ENCODE results near the gene GCDH. TPM values are rescaled to one million over a fixed set of nuclear protein-coding genes. Genes with fewer than 3 reads are reported as not detected.

The GCDH gene
- total RNA-seq, 2 donors from 2014 or later: 58.1 to 62.9 TPM

DNA sequence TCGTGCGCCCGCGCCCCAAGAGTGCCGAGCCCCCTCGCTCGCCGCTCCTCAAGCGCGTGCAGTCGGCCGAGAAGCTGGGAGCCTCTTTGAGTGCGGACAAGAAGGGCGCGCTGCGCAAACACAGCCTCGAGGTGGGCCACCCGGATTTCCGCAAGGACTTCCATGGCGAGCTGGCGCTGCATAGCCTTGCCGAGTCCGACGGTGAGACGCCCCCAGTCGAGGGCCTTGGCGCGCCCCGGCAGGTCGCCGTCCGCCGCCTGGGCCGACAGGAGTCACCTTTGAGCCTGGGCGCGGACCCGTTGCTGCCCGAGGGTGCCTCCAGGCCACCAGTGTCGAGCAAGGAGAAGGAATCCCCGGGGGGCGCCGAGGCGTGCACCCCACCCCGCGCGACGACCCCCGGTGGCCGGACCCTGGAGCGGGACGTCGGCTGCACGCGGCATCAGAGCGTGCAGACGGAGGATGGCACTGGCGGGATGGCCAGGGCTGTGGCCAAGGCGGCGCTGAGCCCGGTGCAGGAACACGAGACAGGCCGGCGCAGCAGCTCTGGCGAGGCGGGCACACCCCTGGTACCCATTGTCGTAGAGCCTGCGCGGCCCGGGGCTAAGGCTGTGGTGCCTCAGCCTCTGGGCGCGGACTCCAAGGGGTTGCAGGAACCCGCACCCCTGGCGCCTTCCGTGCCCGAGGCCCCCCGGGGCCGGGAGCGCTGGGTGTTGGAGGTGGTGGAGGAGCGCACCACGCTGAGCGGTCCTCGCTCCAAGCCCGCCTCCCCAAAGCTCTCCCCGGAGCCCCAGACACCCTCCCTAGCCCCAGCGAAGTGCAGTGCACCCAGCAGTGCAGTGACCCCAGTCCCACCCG, 16.8 kb upstream of the GCDH start:
- WGBS, 2 experiments (ENCODE audit: insufficient coverage in 1 of 2, insufficient read length in 1 of 2): 94 to 95% methylated on average over 53 to 81 of the region's 86 CpGs
- no peaks in the 10 kb centered on the region for H3K9me3 ChIP-seq (ENCODE audit: control insufficient read depth, low read length)
- Mint-ChIP-seq H3K4me3 (peak overlapping the region; percentile 28), H3K9me3 (peaks cover 17% of the 10 kb centered on the region), H3K27ac (no peak overlapping the region), H3K27me3 (ENCODE audit: insufficient read depth) (peaks cover 19% of the 10 kb centered on the region), H3K36me3 (ENCODE audit: low read depth) (peaks cover 36% of the 10 kb centered on the region), H3K4me1 (no peaks in the 10 kb centered on the region)
- H3K27me3 ChIP-seq (ENCODE audit: control insufficient read depth, insufficient read depth, low read length, poor library complexity, severe bottlenecking): no peaks in the 10 kb centered on the region
- H3K36me3 ChIP-seq (ENCODE audit: control insufficient read depth, insufficient read depth, low read length): peaks cover 8% of the 10 kb centered on the region
- TF ChIP-seq, protein P1, sequence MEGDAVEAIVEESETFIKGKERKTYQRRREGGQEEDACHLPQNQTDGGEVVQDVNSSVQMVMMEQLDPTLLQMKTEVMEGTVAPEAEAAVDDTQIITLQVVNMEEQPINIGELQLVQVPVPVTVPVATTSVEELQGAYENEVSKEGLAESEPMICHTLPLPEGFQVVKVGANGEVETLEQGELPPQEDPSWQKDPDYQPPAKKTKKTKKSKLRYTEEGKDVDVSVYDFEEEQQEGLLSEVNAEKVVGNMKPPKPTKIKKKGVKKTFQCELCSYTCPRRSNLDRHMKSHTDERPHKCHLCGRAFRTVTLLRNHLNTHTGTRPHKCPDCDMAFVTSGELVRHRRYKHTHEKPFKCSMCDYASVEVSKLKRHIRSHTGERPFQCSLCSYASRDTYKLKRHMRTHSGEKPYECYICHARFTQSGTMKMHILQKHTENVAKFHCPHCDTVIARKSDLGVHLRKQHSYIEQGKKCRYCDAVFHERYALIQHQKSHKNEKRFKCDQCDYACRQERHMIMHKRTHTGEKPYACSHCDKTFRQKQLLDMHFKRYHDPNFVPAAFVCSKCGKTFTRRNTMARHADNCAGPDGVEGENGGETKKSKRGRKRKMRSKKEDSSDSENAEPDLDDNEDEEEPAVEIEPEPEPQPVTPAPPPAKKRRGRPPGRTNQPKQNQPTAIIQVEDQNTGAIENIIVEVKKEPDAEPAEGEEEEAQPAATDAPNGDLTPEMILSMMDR (conservative IDR thresholded peaks at IDR 0.05): no peak
- H3K4me1 ChIP-seq (ENCODE audit: control insufficient read depth, insufficient read depth, low read length): no peaks in the 10 kb centered on the region
- H3K27ac ChIP-seq (ENCODE audit: low read depth, low read length): no peak overlapping the region
- no peak overlapping the region for H3K4me3 ChIP-seq (ENCODE audit: low read length)
- no peak overlapping the region for H3K9ac ChIP-seq (ENCODE audit: extremely low read depth, low read length, poor library complexity, severe bottlenecking)
- DNase-seq: no peak

DNA sequence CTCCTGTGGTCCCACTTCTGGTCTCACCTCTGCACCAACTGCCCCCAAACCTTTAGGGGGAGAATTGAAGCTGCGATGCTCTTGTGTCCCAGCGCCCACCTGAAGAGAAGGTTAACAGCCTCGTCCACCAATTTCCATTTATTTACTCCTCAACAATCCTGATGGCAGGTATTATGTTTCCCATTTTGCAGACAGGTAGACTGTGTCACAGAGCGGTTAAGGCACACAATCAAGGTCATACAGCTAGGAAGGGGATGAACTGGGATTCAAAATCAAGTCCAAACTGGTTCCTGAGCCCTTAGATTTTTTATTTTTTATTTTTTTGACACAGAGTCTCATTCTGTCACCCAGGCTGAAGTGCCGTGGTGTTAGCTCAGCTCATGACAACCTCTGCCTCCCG, 15.9 kb upstream of the GCDH start:
- 90 to 97% methylated on average over 3 to 6 of the region's 6 CpGs for WGBS, 2 experiments (ENCODE audit: insufficient coverage in 1 of 2, insufficient read length in 1 of 2)
- Histone ChIP-seq H3K36me3 (ENCODE audit: control insufficient read depth, insufficient read depth, low read length) (peaks cover 8% of the 10 kb centered on the region), H3K27me3 (ENCODE audit: control insufficient read depth, insufficient read depth, low read length, poor library complexity, severe bottlenecking) (no peaks in the 10 kb centered on the region), H3K9ac (ENCODE audit: extremely low read depth, low read length, poor library complexity, severe bottlenecking) (no peak overlapping the region), H3K4me1 (ENCODE audit: control insufficient read depth, insufficient read depth, low read length) (no peaks in the 10 kb centered on the region), H3K4me3 (ENCODE audit: low read length) (no peak overlapping the region), H3K27ac (ENCODE audit: low read depth, low read length) (no peak overlapping the region), H3K9me3 (ENCODE audit: control insufficient read depth, low read length) (no peaks in the 10 kb centered on the region)
- Mint-ChIP-seq H3K4me1 (no peaks in the 10 kb centered on the region), H3K27me3 (ENCODE audit: insufficient read depth) (peaks cover 19% of the 10 kb centered on the region), H3K36me3 (ENCODE audit: low read depth) (peaks cover 34% of the 10 kb centered on the region), H3K27ac (no peak overlapping the region), H3K4me3 (no peak overlapping the region), H3K9me3 (peaks cover 17% of the 10 kb centered on the region)
- no peak for DNase-seq
- TF ChIP-seq, protein P1 (conservative IDR thresholded peaks at IDR 0.05): no peak

DNA sequence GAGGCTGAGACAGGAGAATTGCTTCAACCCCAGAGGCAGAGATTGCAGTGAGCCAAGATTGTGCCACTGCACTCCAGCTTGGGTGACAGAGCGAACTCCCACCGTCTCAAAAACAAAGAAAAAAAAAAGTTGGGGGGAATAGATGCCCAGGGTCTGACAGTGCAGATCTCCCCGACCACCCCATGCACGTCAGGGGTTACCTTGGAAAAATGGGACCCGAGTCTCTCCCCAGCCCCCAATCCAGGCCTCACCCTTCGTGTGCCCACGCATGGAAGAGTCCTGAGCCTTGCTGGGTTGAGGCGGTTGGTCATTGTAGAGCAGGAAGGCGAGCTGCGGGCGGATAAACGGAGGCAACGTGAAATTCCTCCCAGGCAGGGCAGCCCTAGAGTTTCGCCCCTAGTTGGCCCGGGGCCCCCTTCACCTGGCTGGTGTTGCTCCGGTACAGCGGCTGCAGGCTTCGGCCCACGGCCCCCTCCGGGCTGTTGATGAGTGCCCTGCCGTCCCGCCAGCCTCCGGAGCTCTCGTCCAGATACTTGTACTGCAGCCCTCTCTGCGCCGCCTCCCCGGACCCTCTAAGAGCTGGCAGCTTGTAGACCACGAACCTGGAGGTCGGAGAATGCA, 10.3 kb upstream of the GCDH start:
- Histone ChIP-seq H3K9ac (ENCODE audit: extremely low read depth, low read length, poor library complexity, severe bottlenecking) (peak overlapping the region; percentile 74), H3K4me1 (ENCODE audit: control insufficient read depth, insufficient read depth, low read length) (no peaks in the 10 kb centered on the region), H3K27ac (ENCODE audit: low read depth, low read length) (peak overlapping the region; percentile 32), H3K9me3 (ENCODE audit: control insufficient read depth, low read length) (peaks cover 18% of the 10 kb centered on the region), H3K36me3 (ENCODE audit: control insufficient read depth, insufficient read depth, low read length) (peaks cover 4% of the 10 kb centered on the region), H3K4me3 (ENCODE audit: low read length) (peak overlapping the region; percentile 91), H3K27me3 (ENCODE audit: control insufficient read depth, insufficient read depth, low read length, poor library complexity, severe bottlenecking) (peaks cover 15% of the 10 kb centered on the region)
- TF ChIP-seq, protein P1 (conservative IDR thresholded peaks at IDR 0.05): no peak
- Mint-ChIP-seq H3K27me3 (ENCODE audit: insufficient read depth) (peaks cover 27% of the 10 kb centered on the region), H3K9me3 (peaks cover 26% of the 10 kb centered on the region), H3K36me3 (ENCODE audit: low read depth) (peaks cover 9% of the 10 kb centered on the region), H3K4me3 (peak overlapping the region; percentile 76), H3K4me1 (peaks cover 2% of the 10 kb centered on the region), H3K27ac (peak overlapping the region; percentile 93)
- DNase-seq: no peak
- 11 to 21% methylated on average over 19 to 29 of the region's 29 CpGs for WGBS, 2 experiments (ENCODE audit: insufficient coverage in 1 of 2, insufficient read length in 1 of 2)
